HG02759 (cell line): ENCODE data around the gene MPST.
"Not testable (repeated sequence)": the region's sequence is repeated elsewhere in the genome, so short reads cannot be mapped to it uniquely, and the experiment has no call there.

Experiments used
- ATAC-seq: cut with Tn5 transposase; IDR thresholded peaks from one replicate; pipeline ENCODE4 v1.9.1; 2021; ENCODE audit warnings: mild to moderate bottlenecking, moderate library complexity; ENCODE audit not compliant: unreplicated experiment

The MPST gene

GRCh38 chr22:37059876-37060449, 40.4 kb downstream of the MPST start:
- no peak for ATAC-seq

GRCh38 chr22:37060801-37061610, 41.5 kb downstream of the MPST start:
- no peak for ATAC-seq

GRCh38 chr22:37061611-37062375, 42.3 kb downstream of the MPST start:
- no peak for ATAC-seq

- ATAC-seq = no peak
These were observed 42.8 kb downstream of the MPST start for GRCh38 chr22:37062376-37062675.

GRCh38 chr22:37062702-37063381, 43.3 kb downstream of the MPST start:
- no peak for ATAC-seq

- no peak for ATAC-seq
These were observed 44.2 kb downstream of the MPST start for GRCh38 chr22:37063431-37064420.

- no peak for ATAC-seq
These were observed 45.0 kb downstream of the MPST start for GRCh38 chr22:37064553-37064952.

- no peak for ATAC-seq
These were observed 45.6 kb downstream of the MPST start for GRCh38 chr22:37065180-37065579.

GRCh38 chr22:37065961-37066360, 46.4 kb downstream of the MPST start:
- no peak for ATAC-seq

GRCh38 chr22:37067428-37067827, 47.9 kb downstream of the MPST start:
- ATAC-seq = no peak

- ATAC-seq = no peak
These were observed 49.3 kb downstream of the MPST start for GRCh38 chr22:37068859-37069258.

GRCh38 chr22:37069319-37069718, 49.8 kb downstream of the MPST start:
- no peak for ATAC-seq

GRCh38 chr22:37069719-37070118, 50.2 kb downstream of the MPST start:
- no peak for ATAC-seq

GRCh38 chr22:37070334-37070733, 50.8 kb downstream of the MPST start:
- ATAC-seq = no peak

GRCh38 chr22:37070744-37071143, 51.2 kb downstream of the MPST start:
- ATAC-seq = no peak

GRCh38 chr22:37071850-37072592, 52.5 kb downstream of the MPST start:
- not testable (repeated sequence) for ATAC-seq

- ATAC-seq = no peak
These were observed 53.1 kb downstream of the MPST start for GRCh38 chr22:37072673-37073072.

- ATAC-seq = no peak
These were observed 55.0 kb downstream of the MPST start for GRCh38 chr22:37074537-37074936.

- ATAC-seq = no peak
These were observed 55.5 kb downstream of the MPST start for GRCh38 chr22:37075046-37075445.
